Neural crest cell (in vitro differentiated cells): Measurements from ENCODE around the gene PADI3. TPM values are rescaled to one million over a fixed set of nuclear protein-coding genes. Genes with fewer than 3 reads are reported as not detected.

Experiments
- DNase-seq: peaks from one replicate; pipeline ENCODE4 v3.0.0; 2021; ENCODE audit warnings: low read depth, mixed read lengths, low spot score
- H3K27ac Mint-ChIP-seq: one replicate; pipeline ENCODE4 v1.8.0; 2021; ENCODE audit warnings: mild to moderate bottlenecking, mixed read lengths; ENCODE audit not compliant: unreplicated experiment
- H3K27me3 Mint-ChIP-seq: 2 replicates; pipeline ENCODE4 v1.8.0; 2021; ENCODE audit warnings: low read depth, mild to moderate bottlenecking, mixed read lengths
- H3K36me3 Mint-ChIP-seq: 2 replicates; pipeline ENCODE4 v1.8.0; 2021; ENCODE audit warnings: low read depth, mild to moderate bottlenecking, mixed read lengths
- H3K4me1 Mint-ChIP-seq: 2 replicates; pipeline ENCODE4 v1.8.0; 2021; ENCODE audit warnings: mixed read lengths
- H3K4me3 Mint-ChIP-seq: one replicate; pipeline ENCODE4 v1.8.0; 2021; ENCODE audit warnings: mild to moderate bottlenecking, mixed read lengths
- H3K9me3 Mint-ChIP-seq: 2 replicates; pipeline ENCODE4 v1.8.0; 2021; ENCODE audit warnings: mixed read lengths
- total RNA-seq: library from RNA; stranded (reverse); gene quantifications from 2 replicates; pipeline ENCODE4 v1.2.1, GENCODE V29; 2021
- TF ChIP-seq, protein P1 (sequence below): fragments of 200-600 bp; sonication (generic); conservative IDR thresholded peaks from 2 replicates; pipeline ENCODE4 v1.5.0; 2021; ENCODE audit warnings: antibody characterized with exemption, mild to moderate bottlenecking

The PADI3 gene
- total RNA-seq, 1 donor from 2014 or later, result not detected

DNA sequence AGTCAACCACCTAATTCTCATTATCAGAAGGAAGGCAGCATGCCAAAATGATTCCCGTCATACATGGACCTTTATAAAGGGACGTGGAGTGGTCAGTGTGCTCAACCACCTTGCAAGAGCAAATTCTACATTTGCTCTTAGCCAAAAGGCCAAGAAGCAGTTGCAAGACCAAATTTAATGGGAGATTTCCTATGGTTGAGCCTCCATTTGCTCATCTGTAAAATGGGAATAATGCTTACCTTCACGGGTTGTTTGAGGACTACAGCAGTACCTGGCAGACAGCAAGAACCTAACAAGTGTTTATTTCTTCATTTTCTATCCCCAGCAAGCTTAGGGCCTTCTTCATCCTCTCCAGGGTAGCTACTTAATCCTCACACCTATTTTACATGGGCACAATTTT is 41.7 kb downstream of the PADI3 start:
- Mint-ChIP-seq H3K9me3 (no peaks in the 10 kb centered on the region), H3K27ac (no peak overlapping the region), H3K36me3 (no peaks in the 10 kb centered on the region), H3K27me3 (peaks cover 15% of the 10 kb centered on the region), H3K4me1 (no peaks in the 10 kb centered on the region), H3K4me3 (no peak overlapping the region)
- no peak for DNase-seq
- TF ChIP-seq, protein P1, sequence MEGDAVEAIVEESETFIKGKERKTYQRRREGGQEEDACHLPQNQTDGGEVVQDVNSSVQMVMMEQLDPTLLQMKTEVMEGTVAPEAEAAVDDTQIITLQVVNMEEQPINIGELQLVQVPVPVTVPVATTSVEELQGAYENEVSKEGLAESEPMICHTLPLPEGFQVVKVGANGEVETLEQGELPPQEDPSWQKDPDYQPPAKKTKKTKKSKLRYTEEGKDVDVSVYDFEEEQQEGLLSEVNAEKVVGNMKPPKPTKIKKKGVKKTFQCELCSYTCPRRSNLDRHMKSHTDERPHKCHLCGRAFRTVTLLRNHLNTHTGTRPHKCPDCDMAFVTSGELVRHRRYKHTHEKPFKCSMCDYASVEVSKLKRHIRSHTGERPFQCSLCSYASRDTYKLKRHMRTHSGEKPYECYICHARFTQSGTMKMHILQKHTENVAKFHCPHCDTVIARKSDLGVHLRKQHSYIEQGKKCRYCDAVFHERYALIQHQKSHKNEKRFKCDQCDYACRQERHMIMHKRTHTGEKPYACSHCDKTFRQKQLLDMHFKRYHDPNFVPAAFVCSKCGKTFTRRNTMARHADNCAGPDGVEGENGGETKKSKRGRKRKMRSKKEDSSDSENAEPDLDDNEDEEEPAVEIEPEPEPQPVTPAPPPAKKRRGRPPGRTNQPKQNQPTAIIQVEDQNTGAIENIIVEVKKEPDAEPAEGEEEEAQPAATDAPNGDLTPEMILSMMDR, result no peak

DNA sequence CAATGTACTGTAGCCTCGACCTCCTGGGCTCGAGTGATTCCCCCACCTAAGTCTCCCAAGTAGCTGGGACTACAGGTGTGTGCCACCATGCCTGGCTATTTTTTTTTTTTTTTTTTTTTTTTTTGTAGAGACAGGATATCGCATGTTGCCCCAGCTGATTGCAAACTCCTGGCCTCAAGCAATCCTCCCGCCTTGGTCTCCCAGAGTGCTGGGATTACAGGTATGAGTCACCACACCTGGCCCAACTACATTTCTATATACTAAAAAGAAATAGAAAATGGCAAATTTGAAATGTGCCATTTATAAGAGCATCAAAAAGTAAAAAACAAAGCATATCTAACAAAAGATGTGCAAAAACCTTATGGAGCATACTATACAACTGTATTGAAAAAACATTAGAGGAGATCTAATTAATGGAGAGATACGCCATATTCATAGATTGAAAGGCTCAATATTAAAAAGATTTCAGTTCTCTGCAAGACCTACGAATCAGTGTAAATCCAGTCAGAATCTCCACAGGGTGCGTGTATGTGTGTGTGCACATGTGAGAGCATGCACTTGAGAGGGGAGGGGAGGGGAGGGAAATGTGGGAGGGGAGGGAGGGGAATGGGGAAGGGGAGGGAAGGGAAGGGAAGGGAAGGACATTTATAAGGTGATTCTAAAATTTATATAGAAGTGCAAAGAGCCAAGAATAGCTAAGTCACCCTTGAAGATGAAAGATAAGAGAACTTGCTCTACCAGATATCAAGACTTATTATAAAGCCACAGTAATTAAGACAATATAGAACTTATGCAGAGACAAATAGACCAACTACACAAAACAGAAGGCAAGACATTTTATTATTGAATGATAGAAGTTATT is 43.6 kb downstream of the PADI3 start:
- TF ChIP-seq, protein P1, result no peak
- Mint-ChIP-seq H3K4me1 (no peaks in the 10 kb centered on the region), H3K4me3 (no peak overlapping the region), H3K9me3 (no peaks in the 10 kb centered on the region), H3K27me3 (peaks cover 15% of the 10 kb centered on the region), H3K36me3 (no peaks in the 10 kb centered on the region), H3K27ac (no peak overlapping the region)
- no peak for DNase-seq

DNA sequence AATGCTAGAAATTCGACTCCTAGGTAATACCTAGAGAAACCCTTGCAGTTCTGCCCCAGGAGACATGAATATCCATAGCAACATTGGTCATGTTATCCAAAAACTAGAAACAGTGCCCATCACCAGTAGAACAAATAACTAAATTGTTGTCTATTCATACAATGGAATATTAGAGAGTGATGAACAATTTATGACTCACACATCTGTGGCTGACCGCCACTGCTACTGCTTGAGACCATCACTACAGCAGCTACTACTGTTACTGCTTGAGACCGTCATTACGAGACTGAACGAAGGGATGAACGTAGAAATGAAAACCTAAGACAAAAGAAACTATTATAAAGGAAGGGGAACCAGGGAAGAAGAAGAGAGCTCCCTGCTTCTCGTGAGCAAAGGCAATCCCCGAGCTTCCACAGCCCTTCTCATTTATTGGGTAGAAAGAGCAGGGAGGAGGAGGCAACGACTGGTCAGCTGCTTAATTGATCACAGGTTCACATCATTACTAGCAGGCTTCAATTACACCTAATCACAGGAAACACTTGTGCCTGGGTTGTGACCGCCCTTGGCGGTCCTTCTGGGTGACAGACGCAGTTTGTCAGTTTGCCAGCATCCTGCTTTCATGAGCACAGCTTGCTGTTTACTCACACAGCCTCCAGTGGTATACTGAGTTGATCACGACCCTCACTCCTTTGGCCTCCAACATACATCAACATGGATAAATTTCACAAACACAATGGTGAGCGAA is 45.0 kb downstream of the PADI3 start:
- TF ChIP-seq, protein P1, result no peak
- H3K27me3 Mint-ChIP-seq, result peaks cover 18% of the 10 kb centered on the region
- H3K9me3 Mint-ChIP-seq, result no peaks in the 10 kb centered on the region
- no peak overlapping the region for H3K27ac Mint-ChIP-seq
- no peaks in the 10 kb centered on the region for H3K4me1 Mint-ChIP-seq
- H3K36me3 Mint-ChIP-seq, result no peaks in the 10 kb centered on the region
- no peak overlapping the region for H3K4me3 Mint-ChIP-seq
- DNase-seq, result no peak

DNA sequence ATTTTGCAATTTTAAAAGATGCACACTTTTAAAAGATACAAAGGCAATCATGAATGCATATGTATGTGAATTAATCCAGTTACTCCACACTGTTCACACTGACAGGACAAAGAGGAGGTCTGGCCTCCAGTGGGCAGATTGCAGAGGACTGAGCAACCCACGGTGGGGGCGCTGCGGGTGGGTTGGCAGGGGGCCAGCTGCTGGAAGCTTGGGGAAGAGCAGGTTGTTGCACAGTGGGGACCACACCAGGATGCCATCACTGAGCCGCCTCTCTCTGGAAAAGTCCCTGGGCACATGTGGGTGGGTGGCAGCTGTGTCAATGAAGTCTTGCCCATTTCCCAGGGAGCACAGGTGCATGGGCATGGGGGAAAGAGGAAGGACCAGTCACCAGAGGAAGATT is 46.4 kb downstream of the PADI3 start:
- no peaks in the 10 kb centered on the region for H3K36me3 Mint-ChIP-seq
- H3K27ac Mint-ChIP-seq, result no peak overlapping the region
- peaks cover 23% of the 10 kb centered on the region for H3K27me3 Mint-ChIP-seq
- H3K4me1 Mint-ChIP-seq, result no peaks in the 10 kb centered on the region
- no peak overlapping the region for H3K4me3 Mint-ChIP-seq
- no peak for DNase-seq
- H3K9me3 Mint-ChIP-seq, result no peaks in the 10 kb centered on the region
- TF ChIP-seq, protein P1, result no peak

DNA sequence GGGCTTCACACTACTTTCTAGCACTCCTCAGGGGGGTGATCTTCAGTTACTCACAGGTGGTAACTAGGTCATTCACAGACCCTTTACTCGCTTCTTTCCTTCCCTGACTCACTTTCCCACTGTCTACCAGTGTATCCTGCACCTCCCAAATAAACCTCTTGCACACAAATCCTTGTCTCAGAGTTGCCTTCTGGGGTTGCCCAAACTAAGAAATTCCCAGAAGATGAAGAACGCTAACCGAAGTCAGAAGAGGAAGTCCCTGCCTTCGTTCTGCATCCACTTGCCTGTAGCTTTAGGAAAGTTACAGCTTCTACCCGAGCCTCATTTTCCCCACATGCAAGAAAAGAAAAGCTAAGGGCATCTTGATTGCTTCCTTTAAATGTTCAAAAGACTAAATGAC is 47.2 kb downstream of the PADI3 start:
- no peak for DNase-seq
- H3K4me3 Mint-ChIP-seq, result no peak overlapping the region
- H3K27me3 Mint-ChIP-seq, result peaks cover 19% of the 10 kb centered on the region
- no peaks in the 10 kb centered on the region for H3K4me1 Mint-ChIP-seq
- H3K27ac Mint-ChIP-seq, result no peak overlapping the region
- no peaks in the 10 kb centered on the region for H3K36me3 Mint-ChIP-seq
- TF ChIP-seq, protein P1, result no peak
- H3K9me3 Mint-ChIP-seq, result no peaks in the 10 kb centered on the region
